Heart right ventricle (tissue), 16 donors: ENCODE measurements around the gene SGIP1. TPM values are rescaled to one million over a fixed set of nuclear protein-coding genes. Genes with fewer than 3 reads are reported as not detected.
A peak's percentile ranks its signal among the peaks of the same experiment; 100 is the strongest.

Source experiments
- ATAC-seq, 8 donors: fragments of 200-7000 bp; cut with Tn5 transposase; one replicate each; pipeline ENCODE4 v1.9.1; 2020; ENCODE audit warnings: mild to moderate bottlenecking in 8 of 8, moderate library complexity in 8 of 8, moderate number of reproducible peaks in 1 of 8
- DNase-seq, 2 donors: peaks; one replicate each; pipeline ENCODE4 v3.0.0-alpha.2; 2020
- H3K27ac ChIP-seq, 10 donors: fragments of 200-600 bp; sonication (generic) in 2 of 10; one replicate each; pipeline versions ENCODE4 v1.5.0 to v1.8.0; 2020 to 2022; ENCODE audit warnings: mild to moderate bottlenecking in 3 of 10
- H3K27me3 ChIP-seq, 7 donors: fragments of 200-600 bp; one replicate each; pipeline ENCODE4 v1.8.0; 2021 to 2022; ENCODE audit warnings: mild to moderate bottlenecking in 2 of 7
- H3K36me3 ChIP-seq, 9 donors: fragments of 200-600 bp; sonication (generic) in 1 of 9; one replicate each; pipeline versions ENCODE4 v1.5.0 to v1.8.0; 2020 to 2022; ENCODE audit warnings: mild to moderate bottlenecking in 2 of 9
- H3K4me1 ChIP-seq, 9 donors: fragments of 200-600 bp; sonication (generic) in 1 of 9; one replicate each; pipeline versions ENCODE4 v1.5.0 to v1.8.0; 2020 to 2022; ENCODE audit warnings: mild to moderate bottlenecking in 4 of 9
- H3K4me3 ChIP-seq, 10 donors: fragments of 200-600 bp; sonication (generic) in 2 of 10; one replicate each; pipeline versions ENCODE4 v1.5.0 to v1.8.0; 2020 to 2022; ENCODE audit warnings: mild to moderate bottlenecking in 7 of 10, moderate library complexity in 2 of 10
- H3K9me3 ChIP-seq, 11 donors: fragments of 200-600 bp in 10 of 11; sonication (generic) in 2 of 11; one replicate each; pipeline versions ENCODE4 v1.5.0 to v1.8.0; 2013 to 2022; ENCODE audit warnings: mild to moderate bottlenecking in 2 of 11, control low read depth in 1 of 11, moderate library complexity in 1 of 11
- WGBS, 2 donors: extraction: QIAGEN DNeasy Blood & Tissue Kit; methylation state at CpG; one replicate each; pipeline ENCODE4 v1.1.7; 2013; ENCODE audit warnings: inconsistent platforms in 1 of 2; 5-methylcytosine and 5-hydroxymethylcytosine counted together
- intact Hi-C, 10 donors: fragments of 100-400 bp; cut with DNase I; formaldehyde crosslinking; loops; one replicate each; pipeline versions ENCODE4 v1.11.1 to v1.14.2; 2022
- polyA plus RNA-seq, 2 donors: library from polyadenylated mRNA; stranded (reverse); fragments of 200-250 nt; gene quantifications; one replicate each; pipeline ENCODE4 v1.2.3, GENCODE V29; 2013
- total RNA-seq, 10 donors: library from RNA; stranded (reverse); fragmentation: NEBNext Ultra II Directional in 3 of 10; extraction: Animal tissue kit (Norgen Biotek cat#: 25700) in 3 of 10; gene quantifications; one replicate each; pipeline versions ENCODE4 v1.2.1 to v1.2.4, GENCODE V29; 2021 to 2023
- TF ChIP-seq, protein P1 (sequence below), 9 donors: fragments of 200-600 bp; sonication (generic) in 2 of 9; IDR thresholded peaks; one replicate each; pipeline versions ENCODE4 v1.5.0 to v1.8.0; 2021 to 2022; ENCODE audit warnings: antibody characterized with exemption in 9 of 9, mild to moderate bottlenecking in 5 of 9, moderate library complexity in 1 of 9
- donor health status: Arrhythmogenic right ventricular cardiomyopathy.
- donor health status: ischemic (EF 13 %, LVEDD 7.1; RV severe dilation, severe dysfunction).
- donor health status: healthy with polysubstance abuse.
- donor health status: DM: no; HTN: yes; CAD: no.
- donor health status: DM: no; HTN: no; CAD: no.
- donor health status: ischemic (EF 25% LVEDD 6.9; RV normal size, moderate dysfunction).
- donor health status: ischemic (EF 25% LVEDD 5.7; RV mildly dilated, moderate dysfunction).
- donor health status: healthy.
- donor health status: DM: yes; HTN: yes; CAD: no.
- donor health status: Ischemic cardiomyopathy.
- donor health status: ischemic (EF 35%, LVEDD 5.7; RV mildly dilated, moderate dysfunction).
- donor health status: nonischemic (EF 11% LVEDD 7.7; RV severe dilation, severe dysfunction).
- donor health status: DM: yes; HTN: yes; CAD: no.
- donor health status: PGD.
- donor health status: ischemic (EF 29% LVEDD 5.4; RV normal size, mild dysfunction).
- donor health status: nonischemic (EF 23%, LVEDD 6.1; RV moderate dilation, normal function).

SGIP1 gene
- total and polyA plus RNA-seq, 12 donors: 1.6 to 19.6 (median 4.9) TPM

- peaks cover 0 to 10% (median 0%) of the 10 kb centered on the region in 9 donors for H3K36me3 ChIP-seq
- intact Hi-C loops: no loop called here
- H3K4me1 ChIP-seq: no peaks in the 10 kb centered on the region
- no peaks in the 10 kb centered on the region for H3K27me3 ChIP-seq
- no peaks in the 10 kb centered on the region for H3K9me3 ChIP-seq
- TF ChIP-seq, protein P1, sequence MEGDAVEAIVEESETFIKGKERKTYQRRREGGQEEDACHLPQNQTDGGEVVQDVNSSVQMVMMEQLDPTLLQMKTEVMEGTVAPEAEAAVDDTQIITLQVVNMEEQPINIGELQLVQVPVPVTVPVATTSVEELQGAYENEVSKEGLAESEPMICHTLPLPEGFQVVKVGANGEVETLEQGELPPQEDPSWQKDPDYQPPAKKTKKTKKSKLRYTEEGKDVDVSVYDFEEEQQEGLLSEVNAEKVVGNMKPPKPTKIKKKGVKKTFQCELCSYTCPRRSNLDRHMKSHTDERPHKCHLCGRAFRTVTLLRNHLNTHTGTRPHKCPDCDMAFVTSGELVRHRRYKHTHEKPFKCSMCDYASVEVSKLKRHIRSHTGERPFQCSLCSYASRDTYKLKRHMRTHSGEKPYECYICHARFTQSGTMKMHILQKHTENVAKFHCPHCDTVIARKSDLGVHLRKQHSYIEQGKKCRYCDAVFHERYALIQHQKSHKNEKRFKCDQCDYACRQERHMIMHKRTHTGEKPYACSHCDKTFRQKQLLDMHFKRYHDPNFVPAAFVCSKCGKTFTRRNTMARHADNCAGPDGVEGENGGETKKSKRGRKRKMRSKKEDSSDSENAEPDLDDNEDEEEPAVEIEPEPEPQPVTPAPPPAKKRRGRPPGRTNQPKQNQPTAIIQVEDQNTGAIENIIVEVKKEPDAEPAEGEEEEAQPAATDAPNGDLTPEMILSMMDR (IDR thresholded peaks at IDR 0.05): no peak
- peak in 1 of 2 donors; percentile 17 for DNase-seq
- peak in 5 of 8 donors; percentile 64 to 91 (median 86) for ATAC-seq
- H3K27ac ChIP-seq: no peak overlapping the region
- H3K4me3 ChIP-seq: no peak overlapping the region
These were observed 120.7 kb downstream of the SGIP1 start for GRCh38 chr1:66654643-66655042.

- Histone ChIP-seq H3K36me3 (peaks cover 0 to 6% (median 0%) of the 10 kb centered on the region in 9 donors), H3K4me1 (peaks cover 0 to 19% (median 0%) of the 10 kb centered on the region in 9 donors), H3K4me3 (no peak overlapping the region), H3K27me3 (no peaks in the 10 kb centered on the region), H3K9me3 (no peaks in the 10 kb centered on the region), H3K27ac (no peak overlapping the region)
- TF ChIP-seq, protein P1 (IDR thresholded peaks at IDR 0.05): no peak
- DNase-seq (no peak), ATAC-seq (no peak)
- intact Hi-C loops: loop anchor here in 1 of 10 donors (10.0 kb wide), 1 partner anchor 137 kb away; the partner anchor contains the start of gene SGIP1
- 96 to 98% methylated on average over 1 of the region's 1 CpG for WGBS, 2 donors
These were observed 137.5 kb downstream of the SGIP1 start for GRCh38 chr1:66671455-66671854.

- 47 to 63% methylated on average over 3 of the region's 3 CpGs for WGBS, 2 donors
- DNase-seq (peak in 1 of 2 donors; percentile 27), ATAC-seq (peak in 7 of 8 donors; percentile 63 to 87 (median 80))
- H3K27me3 ChIP-seq: no peaks in the 10 kb centered on the region
- peak overlapping the region in 9 of 10 donors; percentile 25 to 87 (median 76) for H3K27ac ChIP-seq
- no peaks in the 10 kb centered on the region for H3K9me3 ChIP-seq
- H3K4me3 ChIP-seq: no peak overlapping the region
- TF ChIP-seq, protein P1 (IDR thresholded peaks at IDR 0.05): no peak
- H3K4me1 ChIP-seq: peaks cover 0 to 51% (median 9%) of the 10 kb centered on the region in 9 donors
- peaks cover 0 to 8% (median 0%) of the 10 kb centered on the region in 9 donors for H3K36me3 ChIP-seq
- intact Hi-C loops: loop anchor here in 1 of 10 donors (10.0 kb wide), 1 partner anchor 142 kb away; the partner anchor contains the start of gene SGIP1
These were observed 142.8 kb downstream of the SGIP1 start for GRCh38 chr1:66676613-66677298.

DNA sequence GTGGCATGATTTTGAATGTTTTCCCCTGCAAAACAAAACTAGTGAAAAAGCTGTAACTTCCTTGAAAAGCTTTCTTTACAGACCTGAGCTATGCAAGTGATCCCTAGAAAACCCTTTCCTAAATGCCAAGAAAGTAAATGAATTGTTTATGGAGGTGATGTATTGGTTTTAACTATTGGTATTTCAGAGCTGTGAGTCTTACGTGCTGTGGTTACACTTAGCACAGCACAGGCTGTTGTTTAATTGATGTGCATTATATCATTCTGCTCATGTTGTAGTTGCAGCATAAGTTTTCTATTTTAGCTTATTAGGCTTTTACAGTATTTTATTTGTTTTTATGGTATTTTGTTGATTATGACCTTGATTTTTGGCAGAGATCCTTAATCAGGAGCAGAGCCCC, 144.2 kb downstream of the SGIP1 start:
- ATAC-seq: no peak
- peaks cover 0 to 12% (median 0%) of the 10 kb centered on the region in 9 donors for H3K36me3 ChIP-seq
- TF ChIP-seq, protein P1 (IDR thresholded peaks at IDR 0.05): no peak
- 94 to 98% methylated on average over 1 of the region's 1 CpG for WGBS, 2 donors
- H3K27ac ChIP-seq: peak overlapping the region in 6 of 10 donors; percentile 62 to 87 (median 78)
- no peak for DNase-seq
- H3K4me1 ChIP-seq: peaks cover 0 to 51% (median 9%) of the 10 kb centered on the region in 9 donors
- intact Hi-C loops: loop anchor here in 1 of 10 donors (10.0 kb wide), 1 partner anchor 143 kb away; the partner anchor contains the start of gene SGIP1
- no peaks in the 10 kb centered on the region for H3K9me3 ChIP-seq
- no peak overlapping the region for H3K4me3 ChIP-seq
- H3K27me3 ChIP-seq: no peaks in the 10 kb centered on the region
